ENCODE measurements around the gene KCNJ2.
A peak's percentile ranks its signal among the peaks of the same experiment; 100 is the strongest.

The KCNJ2 gene

GRCh38 chr17:70161519-70161918 is 7.8 kb upstream of the KCNJ2 start:
- peak; percentile 7 for DNase-seq

DNA sequence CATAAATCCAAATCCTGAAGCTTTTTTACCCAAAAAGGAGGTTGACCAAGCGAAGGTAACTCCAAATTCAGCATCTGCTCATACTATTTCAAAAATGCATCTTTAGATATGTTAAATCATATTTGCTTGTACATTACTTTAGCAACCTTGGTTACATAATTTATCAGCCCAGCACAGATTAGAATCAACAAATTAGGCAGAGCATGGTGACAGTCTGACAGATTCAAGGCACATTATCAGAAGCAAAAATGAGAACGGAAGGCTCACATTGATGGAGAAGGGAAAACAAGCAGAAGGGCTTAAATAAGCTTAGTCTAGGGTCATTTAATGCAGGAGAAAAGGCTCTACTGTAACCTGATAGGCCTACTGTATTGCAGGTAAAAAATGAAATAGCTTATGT is 3.9 kb upstream of the KCNJ2 start:
- peak; percentile 45 for DNase-seq

DNA sequence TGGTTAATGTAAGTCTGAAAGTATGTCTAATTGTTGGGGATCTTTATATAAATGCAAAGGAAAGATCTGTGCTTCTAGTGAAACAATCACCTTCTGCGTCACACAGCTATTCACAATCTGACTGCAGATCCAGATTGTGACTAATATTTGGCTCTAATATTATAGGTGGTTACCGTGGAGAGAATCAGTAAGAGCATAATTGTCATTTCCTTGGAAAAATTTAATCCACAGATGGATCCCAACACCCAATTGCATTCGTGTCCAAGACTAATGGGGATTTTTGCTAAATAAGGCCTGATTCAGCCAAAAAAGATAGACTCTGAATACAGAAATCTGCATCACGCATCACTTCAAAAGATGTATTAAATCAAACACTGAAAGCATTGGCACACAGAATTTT is 2.7 kb upstream of the KCNJ2 start:
- no peak for DNase-seq

DNA sequence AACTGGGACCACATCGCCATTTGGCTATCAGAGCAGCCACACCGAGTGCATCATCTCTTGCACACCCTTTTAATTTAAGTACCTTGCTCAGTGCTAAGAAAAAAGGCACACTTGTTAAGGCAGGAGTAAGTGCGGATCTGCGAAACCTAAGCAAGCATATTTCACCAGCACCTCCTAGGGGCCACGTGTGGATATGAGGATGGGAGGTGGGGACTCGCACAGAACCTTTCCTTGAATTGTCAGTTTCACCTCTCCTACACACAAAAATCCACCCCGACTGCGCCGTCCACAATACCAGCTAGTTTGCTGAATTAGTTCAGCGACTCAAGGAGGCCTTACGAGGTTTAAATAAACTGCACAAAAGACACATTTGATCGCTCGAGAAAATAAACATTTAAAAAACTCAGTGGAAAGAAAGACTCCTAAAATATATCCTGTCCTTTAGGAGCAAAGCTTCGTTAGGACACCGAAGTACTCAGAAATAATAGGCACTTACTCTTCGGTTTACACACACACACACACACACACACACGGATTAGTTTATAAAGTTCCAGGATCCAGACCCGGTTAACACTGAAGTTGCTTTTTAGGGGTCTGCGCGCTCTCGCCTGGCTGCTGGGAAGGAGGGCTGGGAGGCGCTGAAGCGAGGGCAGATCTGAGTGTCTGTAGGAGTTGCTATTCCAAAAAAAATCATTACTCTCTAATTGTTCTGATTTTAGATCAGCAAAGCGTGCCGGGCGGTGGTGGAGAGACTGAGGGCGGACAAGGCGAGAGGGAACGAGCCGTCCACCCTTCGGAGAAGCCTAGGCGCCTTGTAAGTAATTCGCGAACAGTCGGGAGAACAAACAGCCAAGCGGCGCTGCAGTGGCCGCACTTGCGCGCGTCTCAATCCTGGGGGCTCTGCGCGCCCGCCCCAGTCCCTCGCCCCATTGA is 1.0 kb upstream of the KCNJ2 start:
- peak; percentile 85 for DNase-seq

GRCh38 chr17:70169709-70170597 is 621 bp downstream of the KCNJ2 start:
- DNase-seq: peak; percentile 49

DNA sequence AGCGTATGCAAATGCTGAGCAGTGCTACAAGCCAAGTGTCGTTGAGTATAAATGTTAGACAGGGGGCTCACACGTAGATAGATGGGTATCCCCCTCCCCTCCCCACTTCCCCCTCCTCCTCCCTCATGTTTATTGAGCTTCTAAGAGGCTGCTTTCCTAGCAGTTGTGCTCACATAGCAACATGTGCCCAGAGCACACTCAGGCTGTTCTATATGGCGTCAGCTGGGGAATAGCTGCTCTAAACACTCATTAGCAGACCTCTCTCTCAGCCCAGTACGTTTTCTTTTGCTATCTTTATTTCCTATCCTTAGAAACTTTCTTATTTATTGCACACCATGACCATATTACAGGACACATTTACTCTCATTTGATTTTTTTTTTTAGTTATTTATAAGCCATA is 1.8 kb downstream of the KCNJ2 start:
- DNase-seq: peak; percentile 82

DNA sequence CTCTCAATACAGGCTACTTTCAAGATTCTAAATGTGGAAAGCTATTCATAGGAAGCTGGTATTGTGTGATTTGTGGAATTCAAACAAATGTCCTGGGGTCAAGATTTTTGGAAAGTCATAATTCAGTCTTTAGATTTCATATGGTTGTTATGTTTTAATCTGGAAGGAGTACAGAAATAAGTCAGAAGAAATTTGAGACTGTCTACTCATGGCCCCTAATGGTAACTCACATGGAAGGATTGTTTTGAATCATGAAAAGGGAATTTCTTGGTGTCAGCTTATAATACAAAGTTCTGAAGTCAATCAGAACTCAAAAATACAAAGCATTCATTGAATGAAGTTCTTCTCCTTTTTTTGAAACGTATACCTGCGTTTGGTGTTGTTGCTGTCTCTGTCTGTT is 3.1 kb downstream of the KCNJ2 start:
- DNase-seq: no peak

GRCh38 chr17:70172923-70173322 is 3.6 kb downstream of the KCNJ2 start:
- no peak for DNase-seq

GRCh38 chr17:70173681-70174080 is 4.3 kb downstream of the KCNJ2 start:
- DNase-seq: no peak

DNA sequence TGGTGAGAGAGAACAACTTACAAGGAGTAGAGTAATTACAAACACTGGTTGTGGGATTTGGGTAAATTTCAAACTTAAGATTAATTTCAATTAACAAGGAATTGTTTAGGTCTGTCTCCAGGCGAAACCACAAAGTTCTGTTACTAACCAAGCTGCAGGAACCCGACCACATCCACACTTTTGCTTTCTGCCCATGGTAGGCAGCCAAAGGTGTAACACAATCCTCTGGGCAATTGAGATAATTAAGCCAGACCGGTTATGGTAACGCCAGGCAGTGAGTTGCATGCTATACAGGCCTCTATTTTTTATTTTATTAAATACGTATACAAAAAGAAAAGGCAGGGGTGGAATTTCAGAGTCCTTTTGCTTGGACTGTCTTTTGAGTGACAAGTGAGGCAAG is 12.0 kb downstream of the KCNJ2 start:
- DNase-seq: no peak

GRCh38 chr17:70181866-70182265 is 12.5 kb downstream of the KCNJ2 start:
- no peak for DNase-seq

- no peak for DNase-seq
These were observed 14.2 kb downstream of the KCNJ2 start for GRCh38 chr17:70183508-70183907.

GRCh38 chr17:70184207-70184606 is 14.9 kb downstream of the KCNJ2 start:
- DNase-seq: no peak

GRCh38 chr17:70184770-70185169 is 15.4 kb downstream of the KCNJ2 start:
- no peak for DNase-seq

DNA sequence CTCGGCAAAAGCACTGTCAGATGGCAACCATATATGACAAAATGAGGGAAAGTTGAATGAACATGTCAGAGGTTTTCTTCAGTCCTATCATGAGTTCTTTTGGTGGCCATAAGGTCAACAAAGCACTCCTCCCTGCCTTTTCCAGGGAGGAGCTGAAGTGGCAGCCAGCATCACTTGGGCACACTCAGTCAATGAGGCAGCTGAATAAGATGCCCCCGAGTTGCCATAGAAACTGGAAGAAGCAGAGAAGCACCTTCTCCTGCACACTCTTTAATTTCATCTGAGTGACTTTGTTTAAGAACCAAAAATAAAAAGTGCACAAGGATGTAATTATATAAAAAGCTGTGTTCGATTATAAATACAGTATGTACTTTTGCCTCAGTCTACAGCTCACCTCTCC is 16.0 kb downstream of the KCNJ2 start:
- DNase-seq: no peak

DNA sequence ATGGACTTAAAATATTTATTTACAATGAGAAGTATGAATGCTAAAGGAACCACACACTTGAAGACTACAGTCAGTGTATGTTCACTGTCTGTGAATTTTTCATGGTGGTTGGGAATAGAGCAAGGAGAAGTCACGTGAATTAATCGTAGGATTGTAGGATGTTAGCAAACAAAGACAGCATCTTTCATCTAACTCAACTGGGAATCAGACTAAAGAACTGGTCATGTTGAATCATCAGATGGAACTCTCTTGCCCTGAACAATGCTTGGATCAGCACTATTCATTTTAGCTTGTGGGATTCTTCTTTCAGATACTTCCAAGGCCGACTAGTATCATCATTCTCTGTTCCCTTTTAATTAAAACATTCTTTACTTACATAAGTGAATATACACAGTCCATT is 18.1 kb downstream of the KCNJ2 start:
- DNase-seq: no peak

DNA sequence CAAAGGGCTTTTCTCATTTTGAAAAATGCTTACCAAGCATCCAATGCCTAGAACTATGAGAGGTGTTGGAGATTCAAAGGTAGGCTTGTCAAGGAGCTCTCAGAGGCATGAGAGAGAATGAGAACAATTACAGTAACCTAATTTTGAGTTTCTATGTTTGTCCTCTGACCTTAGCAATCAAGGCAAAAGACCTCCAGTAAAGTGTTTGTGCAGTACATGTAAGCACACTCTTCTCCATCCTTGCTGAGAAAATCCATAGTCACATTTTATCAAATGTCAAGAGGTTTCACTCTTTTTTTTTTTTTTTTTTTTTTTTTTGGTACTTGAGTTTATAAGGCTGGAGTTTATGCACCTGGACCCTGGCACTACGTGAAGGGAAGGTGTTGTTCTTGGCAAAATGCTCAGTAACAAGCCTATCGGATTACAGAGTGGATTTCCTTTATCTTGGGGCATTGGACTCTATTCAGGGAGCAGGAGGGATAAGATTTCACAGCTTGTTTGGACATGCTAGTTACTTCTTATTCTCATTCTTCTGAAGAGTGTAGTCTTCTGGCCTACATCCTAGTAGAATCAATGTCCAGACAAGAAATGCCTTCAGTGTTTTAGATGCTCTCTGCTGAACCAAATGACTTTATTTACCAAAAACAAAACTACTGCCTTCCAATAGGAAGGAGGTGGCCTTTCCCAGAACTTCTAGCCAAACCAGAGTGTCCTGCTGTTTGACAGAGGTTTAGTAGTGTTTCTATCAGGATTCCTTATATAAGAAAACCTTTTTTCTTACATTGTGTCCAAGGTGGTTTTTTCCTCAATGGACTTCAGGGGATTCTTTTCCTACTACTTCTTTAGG is 21.9 kb downstream of the KCNJ2 start:
- DNase-seq: peak; percentile 7

GRCh38 chr17:70195091-70195490 is 25.8 kb downstream of the KCNJ2 start:
- no peak for DNase-seq

DNA sequence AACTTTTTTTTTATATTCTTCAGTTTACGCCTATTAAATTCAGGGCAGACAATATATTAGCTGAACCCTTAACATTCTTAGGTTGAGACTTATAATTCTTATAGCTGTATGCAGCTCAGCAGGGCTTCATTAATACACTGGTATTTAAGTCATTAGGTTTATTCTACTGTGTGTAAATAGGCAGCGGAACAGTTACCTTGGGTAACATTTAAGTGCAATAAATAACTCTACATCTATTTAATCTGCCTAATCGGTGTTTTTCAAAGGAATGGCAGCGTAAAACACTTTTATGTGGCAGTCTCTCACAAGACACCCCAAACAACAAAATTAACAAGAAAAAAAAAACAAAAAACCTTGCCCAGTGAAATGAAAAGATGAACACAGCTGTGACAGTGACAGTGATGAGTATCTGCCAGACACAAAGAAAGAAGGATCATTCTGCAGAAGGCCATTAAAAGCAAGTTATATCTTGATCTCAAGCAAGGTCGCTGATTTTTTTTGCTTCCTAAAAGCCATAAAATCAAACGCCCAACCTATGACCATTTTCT is 32.6 kb downstream of the KCNJ2 start:
- no peak for DNase-seq

- no peak for DNase-seq
These were observed 33.5 kb downstream of the KCNJ2 start for GRCh38 chr17:70202840-70203239.

- DNase-seq: no peak
These were observed 35.1 kb downstream of the KCNJ2 start for GRCh38 chr17:70204431-70204830.

DNA sequence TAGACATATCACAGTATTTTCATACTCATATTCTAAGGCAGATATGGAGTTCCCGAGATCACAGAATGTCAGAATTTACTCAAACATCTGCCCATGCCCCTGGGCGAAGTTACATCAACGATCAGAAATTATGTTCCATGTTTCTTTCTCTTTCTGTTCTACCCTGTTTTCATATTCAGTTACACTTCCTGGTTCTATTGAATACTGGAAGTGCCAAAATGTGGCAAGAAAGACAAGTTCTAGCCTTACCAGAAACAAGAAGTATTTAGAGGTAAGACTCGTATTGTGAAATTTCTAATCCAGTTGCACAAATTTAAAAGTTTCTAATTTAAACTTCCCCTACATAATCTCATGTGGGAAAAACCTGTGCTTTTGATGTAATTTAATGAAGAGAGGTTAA is 36.1 kb downstream of the KCNJ2 start:
- no peak for DNase-seq
